Endodermal cell (in vitro differentiated cells): Measurements from ENCODE around the gene SPNS3. TPM values are rescaled to one million over a fixed set of nuclear protein-coding genes. Genes with fewer than 3 reads are reported as not detected.

ENCODE experiments used
- DNase-seq: peaks from one replicate; pipeline ENCODE4 v3.0.0-alpha.2; 2017
- H3K27ac ChIP-seq: 2 replicates; pipeline ENCODE4 v1.5.1; 2013; ENCODE audit warnings: mild to moderate bottlenecking, low read depth, low read length, moderate library complexity
- H3K27me3 ChIP-seq: 2 replicates; pipeline ENCODE4 v1.6.1; 2013; ENCODE audit warnings: mild to moderate bottlenecking, low read length, moderate library complexity; ENCODE audit not compliant: insufficient read depth, control insufficient read depth, poor library complexity, severe bottlenecking
- H3K36me3 ChIP-seq: 2 replicates; pipeline ENCODE4 v1.7.0; 2013; ENCODE audit warnings: mild to moderate bottlenecking, low read length, moderate library complexity; ENCODE audit not compliant: control insufficient read depth, insufficient read depth
- H3K4me1 ChIP-seq: one replicate; pipeline ENCODE4 v1.7.0; 2013; ENCODE audit warnings: low read length; ENCODE audit not compliant: control insufficient read depth, insufficient read depth
- H3K4me3 ChIP-seq: 2 replicates; pipeline ENCODE4 v1.5.1; 2013; ENCODE audit warnings: mild to moderate bottlenecking, low read length, moderate library complexity
- H3K9ac ChIP-seq: 2 replicates; pipeline ENCODE4 v1.6.1; 2013; ENCODE audit warnings: mild to moderate bottlenecking, low read length, moderate library complexity; ENCODE audit not compliant: poor library complexity, severe bottlenecking; ENCODE audit errors: extremely low read depth
- H3K9me3 ChIP-seq: 2 replicates; pipeline ENCODE4 v1.6.1; 2013; ENCODE audit warnings: mild to moderate bottlenecking, low read length, moderate library complexity; ENCODE audit not compliant: control insufficient read depth
- H3K27ac Mint-ChIP-seq: 2 replicates; pipeline ENCODE4 v1.8.0; 2020; ENCODE audit warnings: mixed read lengths
- H3K27me3 Mint-ChIP-seq: 2 replicates; pipeline ENCODE4 v1.8.0; 2021; ENCODE audit warnings: mild to moderate bottlenecking, mixed read lengths; ENCODE audit not compliant: insufficient read depth
- H3K36me3 Mint-ChIP-seq: 2 replicates; pipeline ENCODE4 v1.8.0; 2020; ENCODE audit warnings: low read depth, mixed read lengths
- H3K4me1 Mint-ChIP-seq: 2 replicates; pipeline ENCODE4 v1.8.0; 2020; ENCODE audit warnings: mixed read lengths
- H3K4me3 Mint-ChIP-seq: 2 replicates; pipeline ENCODE4 v1.8.0; 2020; ENCODE audit warnings: mild to moderate bottlenecking, moderate library complexity, mixed read lengths
- H3K9me3 Mint-ChIP-seq: 2 replicates; pipeline ENCODE4 v1.8.0; 2020; ENCODE audit warnings: mild to moderate bottlenecking, mixed read lengths
- CTCF ChIP-seq: fragments of 200-600 bp; sonication (generic); conservative IDR thresholded peaks from 2 replicates; pipeline ENCODE4 v1.5.0; 2021; ENCODE audit warnings: antibody characterized with exemption, mild to moderate bottlenecking
- WGBS, 2 experiments: methylation state at CpG; one replicate each; pipeline versions ENCODE4 v1.1.5 to v1.1.7; 2013; ENCODE audit warnings: missing lambda C conversion rate in 2 of 2, mixed read lengths in 1 of 2; ENCODE audit not compliant: insufficient coverage in 1 of 2, insufficient read length in 1 of 2; 5-methylcytosine and 5-hydroxymethylcytosine counted together
- total RNA-seq, 2 donors: library from RNA; stranded (reverse); fragmentation: NEBNext Ultra II Directional in 1 of 2; extraction: Animal tissue kit (Norgen Biotek cat#: 25700) in 1 of 2; gene quantifications; 2 replicates in 1 of 2; 3 replicates in 1 of 2; pipeline ENCODE4 v1.2.1, GENCODE V29; 2021

Gene SPNS3
- total RNA-seq, 2 donors from 2014 or later: not detected

GRCh38 chr17:4485676-4486646, 52.2 kb downstream of the SPNS3 start:
- 91 to 92% methylated on average over 17 to 31 of the region's 31 CpGs for WGBS, 2 experiments
- no peaks in the 10 kb centered on the region for H3K36me3 Mint-ChIP-seq
- H3K4me1 Mint-ChIP-seq: no peaks in the 10 kb centered on the region

GRCh38 chr17:4487296-4487695, 53.6 kb downstream of the SPNS3 start:
- Histone ChIP-seq H3K27ac (no peak overlapping the region), H3K4me3 (no peak overlapping the region), H3K9ac (no peak overlapping the region), H3K27me3 (no peaks in the 10 kb centered on the region), H3K4me1 (no peaks in the 10 kb centered on the region), H3K36me3 (no peaks in the 10 kb centered on the region), H3K9me3 (no peaks in the 10 kb centered on the region)
- Mint-ChIP-seq H3K27ac (no peak overlapping the region), H3K4me3 (no peak overlapping the region), H3K4me1 (no peaks in the 10 kb centered on the region), H3K9me3 (no peaks in the 10 kb centered on the region), H3K36me3 (no peaks in the 10 kb centered on the region), H3K27me3 (no peaks in the 10 kb centered on the region)
- 89 to 93% methylated on average over 4 to 8 of the region's 8 CpGs for WGBS, 2 experiments
- DNase-seq: peak; percentile 55
- TF ChIP-seq CTCF: no peak

More at GRCh38 chr17:4485676-4486646, 52.2 kb downstream of the SPNS3 start:
- no peaks in the 10 kb centered on the region for H3K36me3 ChIP-seq
- no peak for TF ChIP-seq CTCF
- no peak overlapping the region for H3K27ac Mint-ChIP-seq
- H3K9me3 Mint-ChIP-seq: no peaks in the 10 kb centered on the region
- H3K27ac ChIP-seq: no peak overlapping the region
- no peak overlapping the region for H3K4me3 Mint-ChIP-seq
- no peaks in the 10 kb centered on the region for H3K9me3 ChIP-seq
- H3K4me3 ChIP-seq: no peak overlapping the region
- DNase-seq: peak; percentile 49
- no peak overlapping the region for H3K9ac ChIP-seq
- no peaks in the 10 kb centered on the region for H3K4me1 ChIP-seq
- no peaks in the 10 kb centered on the region for H3K27me3 Mint-ChIP-seq
- no peaks in the 10 kb centered on the region for H3K27me3 ChIP-seq

GRCh38 chr17:4487820-4488716, 54.3 kb downstream of the SPNS3 start:
- no peaks in the 10 kb centered on the region for H3K4me1 Mint-ChIP-seq
- no peak overlapping the region for H3K27ac Mint-ChIP-seq
- no peaks in the 10 kb centered on the region for H3K27me3 Mint-ChIP-seq
- no peak overlapping the region for H3K27ac ChIP-seq
- no peaks in the 10 kb centered on the region for H3K4me1 ChIP-seq
- no peak overlapping the region for H3K9ac ChIP-seq
- H3K4me3 ChIP-seq: no peak overlapping the region
- H3K9me3 Mint-ChIP-seq: no peaks in the 10 kb centered on the region
- no peaks in the 10 kb centered on the region for H3K27me3 ChIP-seq
- H3K9me3 ChIP-seq: no peaks in the 10 kb centered on the region
- H3K36me3 Mint-ChIP-seq: no peaks in the 10 kb centered on the region
- peak; percentile 47 for DNase-seq
- no peak for TF ChIP-seq CTCF
- no peak overlapping the region for H3K4me3 Mint-ChIP-seq
- no peaks in the 10 kb centered on the region for H3K36me3 ChIP-seq
- 82 to 89% methylated on average over 17 to 24 of the region's 24 CpGs for WGBS, 2 experiments
